SK-N-SH treated with all-trans-retinoic acid at 6 μM for 48 hours (cell line): ENCODE results near the gene SYNRG.

Experiments
- CSDC2 ChIP-seq: fragments of 250-450 bp; sonication (Bioruptor Pico); IDR thresholded peaks from 2 replicates; pipeline ENCODE4 v1.5.0; 2020; ENCODE audit warnings: mild to moderate bottlenecking, moderate library complexity
- ESRRG ChIP-seq: fragments of 250-450 bp; sonication (Bioruptor Pico); IDR thresholded peaks from 2 replicates; pipeline ENCODE4 v1.6.1; 2021; ENCODE audit warnings: mild to moderate bottlenecking
- ISL1 ChIP-seq: fragments of 250-450 bp; sonication (Bioruptor Pico); IDR thresholded peaks from 2 replicates; pipeline ENCODE4 v2.1.2; 2022; ENCODE audit warnings: mild to moderate bottlenecking, moderate library complexity
- RARB ChIP-seq: fragments of 250-450 bp; sonication (Bioruptor Pico); IDR thresholded peaks from 2 replicates; pipeline ENCODE4 v1.8.0; 2021; ENCODE audit warnings: mild to moderate bottlenecking, moderate library complexity
- TCF4 ChIP-seq: fragments of 250-450 bp; sonication (Bioruptor Pico); IDR thresholded peaks from 2 replicates; pipeline ENCODE4 v1.8.0; 2021; ENCODE audit warnings: mild to moderate bottlenecking, moderate library complexity, borderline replicate concordance
- ZC3H10 ChIP-seq: fragments of 250-450 bp; sonication (Bioruptor Pico); IDR thresholded peaks from 2 replicates; pipeline ENCODE4 v1.5.1; 2021; ENCODE audit warnings: mild to moderate bottlenecking, moderate library complexity
- ZFP3 ChIP-seq: fragments of 250-450 bp; sonication (Bioruptor Pico); IDR thresholded peaks from 2 replicates; pipeline ENCODE4 v1.5.0; 2020; ENCODE audit warnings: mild to moderate bottlenecking, moderate library complexity
- ZNF8 ChIP-seq: fragments of 450-650 bp; formaldehyde crosslinking; IDR thresholded peaks from 2 replicates; pipeline ENCODE4 v1.5.0; 2020; ENCODE audit warnings: mild to moderate bottlenecking, moderate library complexity
- TF ChIP-seq, protein P1 (sequence below): fragments of 250-450 bp; sonication (Bioruptor Pico); IDR thresholded peaks from 2 replicates; pipeline ENCODE4 v1.8.0; 2020; ENCODE audit warnings: mild to moderate bottlenecking, moderate library complexity, borderline replicate concordance
- TF ChIP-seq, protein P2 (sequence below): fragments of 250-450 bp; sonication (Bioruptor Pico); IDR thresholded peaks from 2 replicates; pipeline ENCODE4 v1.5.1; 2020; ENCODE audit warnings: low read depth, mild to moderate bottlenecking, moderate library complexity

GRCh38 chr17:37506678-37507077 is 102.5 kb downstream of the SYNRG start:
- TF ChIP-seq, protein P1, sequence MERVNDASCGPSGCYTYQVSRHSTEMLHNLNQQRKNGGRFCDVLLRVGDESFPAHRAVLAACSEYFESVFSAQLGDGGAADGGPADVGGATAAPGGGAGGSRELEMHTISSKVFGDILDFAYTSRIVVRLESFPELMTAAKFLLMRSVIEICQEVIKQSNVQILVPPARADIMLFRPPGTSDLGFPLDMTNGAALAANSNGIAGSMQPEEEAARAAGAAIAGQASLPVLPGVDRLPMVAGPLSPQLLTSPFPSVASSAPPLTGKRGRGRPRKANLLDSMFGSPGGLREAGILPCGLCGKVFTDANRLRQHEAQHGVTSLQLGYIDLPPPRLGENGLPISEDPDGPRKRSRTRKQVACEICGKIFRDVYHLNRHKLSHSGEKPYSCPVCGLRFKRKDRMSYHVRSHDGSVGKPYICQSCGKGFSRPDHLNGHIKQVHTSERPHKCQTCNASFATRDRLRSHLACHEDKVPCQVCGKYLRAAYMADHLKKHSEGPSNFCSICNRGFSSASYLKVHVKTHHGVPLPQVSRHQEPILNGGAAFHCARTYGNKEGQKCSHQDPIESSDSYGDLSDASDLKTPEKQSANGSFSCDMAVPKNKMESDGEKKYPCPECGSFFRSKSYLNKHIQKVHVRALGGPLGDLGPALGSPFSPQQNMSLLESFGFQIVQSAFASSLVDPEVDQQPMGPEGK (CRISPR knock-in tag): no peak
- TF ChIP-seq CSDC2 (CRISPR knock-in tag) (no peak), ZFP3 (CRISPR knock-in tag) (no peak), ISL1 (CRISPR knock-in tag) (no peak), ZC3H10 (CRISPR knock-in tag) (no peak), ZNF8 (CRISPR knock-in tag) (no peak), TCF4 (no peak), RARB (CRISPR knock-in tag) (no peak), ESRRG (CRISPR knock-in tag) (no peak)
- TF ChIP-seq, protein P2, sequence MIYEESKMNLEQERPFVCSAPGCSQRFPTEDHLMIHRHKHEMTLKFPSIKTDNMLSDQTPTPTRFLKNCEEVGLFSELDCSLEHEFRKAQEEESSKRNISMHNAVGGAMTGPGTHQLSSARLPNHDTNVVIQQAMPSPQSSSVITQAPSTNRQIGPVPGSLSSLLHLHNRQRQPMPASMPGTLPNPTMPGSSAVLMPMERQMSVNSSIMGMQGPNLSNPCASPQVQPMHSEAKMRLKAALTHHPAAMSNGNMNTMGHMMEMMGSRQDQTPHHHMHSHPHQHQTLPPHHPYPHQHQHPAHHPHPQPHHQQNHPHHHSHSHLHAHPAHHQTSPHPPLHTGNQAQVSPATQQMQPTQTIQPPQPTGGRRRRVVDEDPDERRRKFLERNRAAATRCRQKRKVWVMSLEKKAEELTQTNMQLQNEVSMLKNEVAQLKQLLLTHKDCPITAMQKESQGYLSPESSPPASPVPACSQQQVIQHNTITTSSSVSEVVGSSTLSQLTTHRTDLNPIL (CRISPR knock-in tag): no peak
